ENCODE measurements around the gene NSMCE1.
"Not testable (repeated sequence)": the region's sequence is repeated elsewhere in the genome, so short reads cannot be mapped to it uniquely, and the experiment has no call there.

Gene NSMCE1

GRCh38 chr16:27301236-27301861, 32.8 kb upstream of the NSMCE1 start:
- TF ChIP-seq CTCF (IDR thresholded peaks at IDR 0.05; ENCODE audit: low read depth, low read length): no peak
- H3K4me3 ChIP-seq (ENCODE audit: low read depth, low read length): no peak overlapping the region

- H3K4me3 ChIP-seq (ENCODE audit: low read depth, low read length): no peak overlapping the region
- TF ChIP-seq CTCF (IDR thresholded peaks at IDR 0.05; ENCODE audit: low read depth, low read length): no peak
Measured at GRCh38 chr16:27298132-27298531, 29.6 kb upstream of the NSMCE1 start.

DNA sequence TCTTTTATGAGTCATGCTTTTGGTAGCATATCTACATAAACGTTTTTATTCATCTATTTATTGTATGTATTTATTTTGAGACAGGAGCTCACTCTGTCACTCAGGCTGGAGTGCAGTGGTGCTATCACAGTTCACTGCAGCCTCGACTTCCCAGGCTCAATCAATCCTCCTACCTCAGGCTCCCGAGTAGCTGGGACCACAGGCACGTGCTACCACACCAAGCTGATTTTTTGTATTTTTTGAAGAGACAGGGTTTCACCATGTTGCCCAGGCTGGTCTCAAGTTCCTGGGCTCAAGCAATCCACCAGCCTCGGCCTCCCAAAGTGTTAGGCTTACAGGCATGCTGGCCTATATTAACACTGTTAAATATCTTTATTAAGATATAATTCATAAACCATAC, 24.8 kb upstream of the NSMCE1 start:
- H3K4me3 ChIP-seq (ENCODE audit: low read depth, low read length): no peak overlapping the region
- no peak for TF ChIP-seq CTCF (IDR thresholded peaks at IDR 0.05; ENCODE audit: low read depth, low read length)

- TF ChIP-seq CTCF (IDR thresholded peaks at IDR 0.05; ENCODE audit: low read depth, low read length): no peak
- no peak overlapping the region for H3K4me3 ChIP-seq (ENCODE audit: low read depth, low read length)
Measured at GRCh38 chr16:27291722-27292240, 23.2 kb upstream of the NSMCE1 start.

DNA sequence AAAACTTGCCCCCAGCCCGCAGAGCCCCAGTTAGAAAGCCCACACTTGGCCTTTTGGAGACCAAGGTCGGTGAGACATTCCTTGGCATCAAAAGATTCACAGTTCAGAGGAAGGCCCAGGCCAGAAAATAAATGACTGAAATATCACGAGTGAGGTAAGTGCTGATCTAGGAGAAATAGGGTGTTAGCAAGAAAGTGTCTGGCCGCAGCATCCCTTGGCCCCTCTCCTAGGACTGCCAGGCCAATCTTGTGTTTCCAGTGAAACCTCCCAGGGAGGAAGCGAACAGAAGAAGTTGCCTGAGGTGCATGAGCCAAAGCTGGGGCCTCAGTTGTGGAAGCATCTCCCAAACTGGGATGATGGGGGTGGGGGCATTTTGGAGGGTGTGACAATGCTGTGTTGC, 22.5 kb upstream of the NSMCE1 start:
- H3K4me3 ChIP-seq (ENCODE audit: low read depth, low read length): no peak overlapping the region
- TF ChIP-seq CTCF (IDR thresholded peaks at IDR 0.05; ENCODE audit: low read depth, low read length): no peak

DNA sequence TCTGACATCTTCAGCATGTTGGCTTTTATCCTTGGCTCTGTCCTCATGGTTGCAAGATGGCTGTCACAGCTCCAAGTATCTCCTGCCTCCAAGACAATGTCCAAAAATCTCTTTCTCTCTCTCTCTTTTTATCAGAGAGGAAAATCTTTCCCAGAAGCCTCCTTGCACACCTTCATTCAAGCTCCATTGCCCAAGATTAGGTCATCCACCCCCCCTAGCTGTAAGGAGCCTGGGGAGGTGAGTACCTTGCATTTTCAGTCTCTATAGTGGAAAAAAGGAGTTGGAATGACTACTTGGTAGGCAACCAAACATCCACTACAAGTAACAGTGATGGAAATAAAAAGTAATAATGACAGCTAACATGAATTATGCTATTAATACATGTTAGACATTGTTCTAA, 22.0 kb upstream of the NSMCE1 start:
- no peak for TF ChIP-seq CTCF (IDR thresholded peaks at IDR 0.05; ENCODE audit: low read depth, low read length)
- H3K4me3 ChIP-seq (ENCODE audit: low read depth, low read length): no peak overlapping the region

DNA sequence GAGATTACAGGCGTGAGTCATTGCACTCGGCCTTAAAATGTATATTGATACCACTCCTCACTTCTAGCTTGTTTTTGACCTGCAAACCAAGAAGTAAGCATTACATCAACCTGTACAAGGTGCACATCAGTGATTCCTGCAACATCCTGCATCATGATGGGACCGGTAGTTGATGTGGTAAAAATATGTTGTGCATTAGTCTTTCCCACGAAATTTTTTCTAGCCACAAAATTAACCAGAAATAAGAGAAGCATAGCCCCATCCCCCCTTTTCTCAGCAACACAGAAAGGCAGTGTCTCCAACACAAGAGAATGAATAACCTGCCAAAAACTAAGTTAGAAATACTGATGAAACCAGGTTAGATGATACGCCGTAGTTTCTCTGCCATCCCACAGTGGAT, 21.1 kb upstream of the NSMCE1 start:
- no peak overlapping the region for H3K4me3 ChIP-seq (ENCODE audit: low read depth, low read length)
- TF ChIP-seq CTCF (IDR thresholded peaks at IDR 0.05; ENCODE audit: low read depth, low read length): no peak

GRCh38 chr16:27288313-27288712, 19.7 kb upstream of the NSMCE1 start:
- not testable (repeated sequence) for H3K4me3 ChIP-seq (ENCODE audit: low read depth, low read length)

All from WI38 (cell line).